Hepatocyte (in vitro differentiated cells): ENCODE measurements around the gene FOS. TPM values are rescaled to one million over a fixed set of nuclear protein-coding genes. Genes with fewer than 3 reads are reported as not detected.
A peak's percentile ranks its signal among the peaks of the same experiment; 100 is the strongest.

Experiments used
- DNase-seq: peaks from one replicate; pipeline ENCODE4 v3.0.0-alpha.2; 2016; ENCODE audit warnings: low spot score
- H2AFZ ChIP-seq: fragments of 200-600 bp; sonication (generic); 2 replicates; pipeline ENCODE4 v1.6.0; 2016; ENCODE audit warnings: antibody characterized with exemption, mild to moderate bottlenecking
- H3K27ac ChIP-seq: fragments of 200-600 bp; sonication (generic); 2 replicates; pipeline ENCODE4 v1.5.1; 2016; ENCODE audit warnings: mild to moderate bottlenecking
- H3K27me3 ChIP-seq: fragments of 200-600 bp; sonication (generic); 2 replicates; pipeline ENCODE4 v1.6.1; 2016
- H3K36me3 ChIP-seq: fragments of 200-600 bp; sonication (generic); replicated peaks from 2 replicates; pipeline ENCODE4 v1.5.1; 2016; ENCODE audit warnings: low read depth; ENCODE audit not compliant: insufficient read depth
- H3K4me1 ChIP-seq: fragments of 200-600 bp; sonication (generic); 2 replicates; pipeline ENCODE4 v1.5.1; 2016; ENCODE audit warnings: mild to moderate bottlenecking, moderate library complexity; ENCODE audit not compliant: insufficient read depth
- H3K4me2 ChIP-seq: fragments of 200-600 bp; sonication (generic); 2 replicates; pipeline ENCODE4 v1.6.0; 2016
- H3K4me3 ChIP-seq: fragments of 200-600 bp; sonication (generic); 2 replicates; pipeline ENCODE4 v1.5.1; 2016; ENCODE audit warnings: mild to moderate bottlenecking
- H3K79me2 ChIP-seq: fragments of 200-600 bp; sonication (generic); 2 replicates; pipeline ENCODE4 v1.6.0; 2017; ENCODE audit warnings: mild to moderate bottlenecking
- H3K9me2 ChIP-seq: fragments of 200-600 bp; sonication (generic); replicated peaks from 2 replicates; pipeline ENCODE4 v1.6.0; 2017; ENCODE audit warnings: mild to moderate bottlenecking; ENCODE audit not compliant: insufficient read depth
- H3K9me3 ChIP-seq: fragments of 200-600 bp; sonication (generic); 2 replicates; pipeline ENCODE4 v1.5.1; 2016; ENCODE audit warnings: low read depth, mild to moderate bottlenecking
- H4K20me1 ChIP-seq: fragments of 200-600 bp; sonication (generic); 2 replicates; pipeline ENCODE4 v1.6.0; 2016; ENCODE audit warnings: mild to moderate bottlenecking; ENCODE audit not compliant: insufficient read depth, poor library complexity, severe bottlenecking
- EZH2 ChIP-seq: fragments of 200-600 bp; sonication (generic); IDR thresholded peaks from 2 replicates; pipeline ENCODE4 v1.6.1; 2016; ENCODE audit warnings: antibody characterized with exemption, mild to moderate bottlenecking, borderline replicate concordance
- EZH2phosphoT487 ChIP-seq: fragments of 200-600 bp; sonication (generic); IDR thresholded peaks from one replicate; pipeline ENCODE4 v1.6.1; 2018; ENCODE audit warnings: antibody characterized with exemption, mild to moderate bottlenecking, low read depth, moderate library complexity; ENCODE audit not compliant: unreplicated experiment, severe bottlenecking
- WGBS: methylation state at CpG from one replicate; pipeline ENCODE4 v1.1.6; 2016; ENCODE audit warnings: low lambda C conversion rate; ENCODE audit errors: missing lambda C conversion rate; 5-methylcytosine and 5-hydroxymethylcytosine counted together
- polyA plus RNA-seq: library from polyadenylated mRNA; unstranded; fragments of >200 nt; fragmentation: Nextera tagmentation; extraction: Ambion mirVana; gene quantifications from 2 replicates; pipeline ENCODE4 v1.2.1, GENCODE V29; 2016
- total RNA-seq: library from RNA; depleted of rRNA; stranded (reverse); fragments of >200 nt; gene quantifications from 2 replicates; pipeline ENCODE4 v1.2.3, GENCODE V29; 2014
- TF ChIP-seq, protein P1 (sequence below): fragments of 200-600 bp; sonication (generic); IDR thresholded peaks from 2 replicates; pipeline ENCODE4 v1.5.1; 2016; ENCODE audit warnings: antibody characterized with exemption, mild to moderate bottlenecking; ENCODE audit not compliant: poor library complexity

The FOS gene
- total and polyA plus RNA-seq, 2 experiments from 2014 or later = 865 to 935 TPM

GRCh38 chr14:75238756-75239455 lies 39.7 kb upstream of the FOS start:
- H4K20me1 ChIP-seq = no peaks in the 10 kb centered on the region
- H3K27ac ChIP-seq = peak overlapping the region; percentile 74
- H3K36me3 ChIP-seq = no peaks in the 10 kb centered on the region
- peaks cover 23% of the 10 kb centered on the region for H3K4me1 ChIP-seq
- H3K4me3 ChIP-seq = no peak overlapping the region
- DNase-seq = no peak
- TF ChIP-seq, protein P1, sequence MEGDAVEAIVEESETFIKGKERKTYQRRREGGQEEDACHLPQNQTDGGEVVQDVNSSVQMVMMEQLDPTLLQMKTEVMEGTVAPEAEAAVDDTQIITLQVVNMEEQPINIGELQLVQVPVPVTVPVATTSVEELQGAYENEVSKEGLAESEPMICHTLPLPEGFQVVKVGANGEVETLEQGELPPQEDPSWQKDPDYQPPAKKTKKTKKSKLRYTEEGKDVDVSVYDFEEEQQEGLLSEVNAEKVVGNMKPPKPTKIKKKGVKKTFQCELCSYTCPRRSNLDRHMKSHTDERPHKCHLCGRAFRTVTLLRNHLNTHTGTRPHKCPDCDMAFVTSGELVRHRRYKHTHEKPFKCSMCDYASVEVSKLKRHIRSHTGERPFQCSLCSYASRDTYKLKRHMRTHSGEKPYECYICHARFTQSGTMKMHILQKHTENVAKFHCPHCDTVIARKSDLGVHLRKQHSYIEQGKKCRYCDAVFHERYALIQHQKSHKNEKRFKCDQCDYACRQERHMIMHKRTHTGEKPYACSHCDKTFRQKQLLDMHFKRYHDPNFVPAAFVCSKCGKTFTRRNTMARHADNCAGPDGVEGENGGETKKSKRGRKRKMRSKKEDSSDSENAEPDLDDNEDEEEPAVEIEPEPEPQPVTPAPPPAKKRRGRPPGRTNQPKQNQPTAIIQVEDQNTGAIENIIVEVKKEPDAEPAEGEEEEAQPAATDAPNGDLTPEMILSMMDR = no peak
- TF ChIP-seq EZH2phosphoT487 (no peak), EZH2 (no peak)
- H3K9me2 ChIP-seq = no peaks in the 10 kb centered on the region
- no peaks in the 10 kb centered on the region for H3K9me3 ChIP-seq
- H3K4me2 ChIP-seq = no peak overlapping the region
- 77% methylated on average over 11 of the region's 11 CpGs for WGBS
- no peaks in the 10 kb centered on the region for H3K79me2 ChIP-seq
- no peaks in the 10 kb centered on the region for H3K27me3 ChIP-seq
- no peak overlapping the region for H2AFZ ChIP-seq

- Histone ChIP-seq H3K4me2 (no peak overlapping the region), H4K20me1 (no peaks in the 10 kb centered on the region), H3K9me3 (no peaks in the 10 kb centered on the region), H3K27ac (no peak overlapping the region), H3K79me2 (no peaks in the 10 kb centered on the region), H3K4me1 (peaks cover 23% of the 10 kb centered on the region), H3K36me3 (no peaks in the 10 kb centered on the region), H3K4me3 (no peak overlapping the region), H2AFZ (no peak overlapping the region), H3K9me2 (no peaks in the 10 kb centered on the region), H3K27me3 (no peaks in the 10 kb centered on the region)
- WGBS = 92% methylated on average over 6 of the region's 6 CpGs
- DNase-seq = no peak
- no peak for TF ChIP-seq EZH2phosphoT487
- no peak for TF ChIP-seq EZH2
- TF ChIP-seq, protein P1 = no peak
Observed at GRCh38 chr14:75240781-75241180, 37.8 kb upstream of the FOS start.

GRCh38 chr14:75242546-75243273 lies 35.9 kb upstream of the FOS start:
- H4K20me1 ChIP-seq = no peaks in the 10 kb centered on the region
- H3K4me1 ChIP-seq = peaks cover 12% of the 10 kb centered on the region
- H3K9me2 ChIP-seq = no peaks in the 10 kb centered on the region
- TF ChIP-seq EZH2 (no peak), EZH2phosphoT487 (no peak)
- TF ChIP-seq, protein P1 = no peak
- peak overlapping the region; percentile 62 for H3K27ac ChIP-seq
- no peaks in the 10 kb centered on the region for H3K27me3 ChIP-seq
- peak; percentile 75 for DNase-seq
- no peak overlapping the region for H3K4me2 ChIP-seq
- WGBS = 49% methylated on average over 12 of the region's 12 CpGs
- no peaks in the 10 kb centered on the region for H3K36me3 ChIP-seq
- H2AFZ ChIP-seq = no peak overlapping the region
- H3K9me3 ChIP-seq = no peaks in the 10 kb centered on the region
- H3K79me2 ChIP-seq = no peaks in the 10 kb centered on the region
- no peak overlapping the region for H3K4me3 ChIP-seq
